Stimulated activated CD4-positive, alpha-beta T cell treated with anti-CD3 and anti-CD28 coated beads, Interleukin-2, amount 100 ng/mL, for 4 hours (primary cell): ENCODE measurements around the gene PLEKHM3.
"Not testable (repeated sequence)": the region's sequence is repeated elsewhere in the genome, so short reads cannot be mapped to it uniquely, and the experiment has no call there.

Experiments used
- DNase-seq: peaks from one replicate; pipeline ENCODE4 v3.0.0-alpha.2; 2020; ENCODE audit warnings: low read depth

Gene PLEKHM3

GRCh38 chr2:207823865-207824264 lies 201.5 kb downstream of the PLEKHM3 start:
- DNase-seq, result no peak

- DNase-seq, result no peak
Measured at GRCh38 chr2:207819839-207820784, 205.2 kb downstream of the PLEKHM3 start.

- no peak for DNase-seq
Measured at GRCh38 chr2:207819021-207819797, 206.1 kb downstream of the PLEKHM3 start.

GRCh38 chr2:207816546-207816945 lies 208.8 kb downstream of the PLEKHM3 start:
- DNase-seq, result no peak

GRCh38 chr2:207815254-207815653 lies 210.1 kb downstream of the PLEKHM3 start:
- no peak for DNase-seq

- no peak for DNase-seq
Measured at GRCh38 chr2:207813942-207814341, 211.4 kb downstream of the PLEKHM3 start.

- DNase-seq, result no peak
Measured at GRCh38 chr2:207813221-207813916, 212.0 kb downstream of the PLEKHM3 start.

GRCh38 chr2:207812726-207813080 lies 212.6 kb downstream of the PLEKHM3 start:
- DNase-seq, result no peak

GRCh38 chr2:207812058-207812725 lies 213.1 kb downstream of the PLEKHM3 start:
- no peak for DNase-seq

- not testable (repeated sequence) for DNase-seq
Measured at GRCh38 chr2:207811658-207812057, 213.7 kb downstream of the PLEKHM3 start.

- DNase-seq, result no peak
Measured at GRCh38 chr2:207810200-207810788, 215.0 kb downstream of the PLEKHM3 start.

- no peak for DNase-seq
Measured at GRCh38 chr2:207808119-207808518, 217.2 kb downstream of the PLEKHM3 start.

GRCh38 chr2:207807516-207807915 lies 217.8 kb downstream of the PLEKHM3 start:
- no peak for DNase-seq

GRCh38 chr2:207805566-207806226 lies 219.6 kb downstream of the PLEKHM3 start:
- no peak for DNase-seq

- no peak for DNase-seq
Measured at GRCh38 chr2:207802650-207803049, 222.7 kb downstream of the PLEKHM3 start.

- no peak for DNase-seq
Measured at GRCh38 chr2:207801259-207801658, 224.1 kb downstream of the PLEKHM3 start.

- DNase-seq, result no peak
Measured at GRCh38 chr2:207796585-207797350, 228.6 kb downstream of the PLEKHM3 start.

GRCh38 chr2:207792244-207792785 lies 233.0 kb downstream of the PLEKHM3 start:
- DNase-seq, result no peak

GRCh38 chr2:207791579-207792243 lies 233.6 kb downstream of the PLEKHM3 start:
- DNase-seq, result no peak
